DMS153 (cell line): ENCODE measurements around the gene MXI1.

ENCODE experiments used
- DNase-seq: peaks from one replicate; lab custom pipeline; 2025; lab: John Stamatoyannopoulos, UW

Gene MXI1

GRCh38 chr10:110274647-110275046 is 67.2 kb downstream of the MXI1 start:
- no peak for DNase-seq

- DNase-seq, result no peak
Measured at GRCh38 chr10:110275128-110275729, 67.8 kb downstream of the MXI1 start.

GRCh38 chr10:110276603-110277002 is 69.2 kb downstream of the MXI1 start:
- DNase-seq, result no peak

- DNase-seq, result no peak
Measured at GRCh38 chr10:110277591-110277990, 70.2 kb downstream of the MXI1 start.

GRCh38 chr10:110278562-110279406 is 71.4 kb downstream of the MXI1 start:
- no peak for DNase-seq

GRCh38 chr10:110279407-110279986 is 72.1 kb downstream of the MXI1 start:
- DNase-seq, result peak; percentile 11

GRCh38 chr10:110284262-110284661 is 76.9 kb downstream of the MXI1 start:
- no peak for DNase-seq

- DNase-seq, result no peak
Measured at GRCh38 chr10:110285501-110285900, 78.1 kb downstream of the MXI1 start.

- DNase-seq, result no peak
Measured at GRCh38 chr10:110286841-110287240, 79.4 kb downstream of the MXI1 start.

GRCh38 chr10:110296966-110297365 is 89.6 kb downstream of the MXI1 start:
- no peak for DNase-seq

GRCh38 chr10:110300486-110300986 is 93.1 kb downstream of the MXI1 start:
- DNase-seq, result no peak

- no peak for DNase-seq
Measured at GRCh38 chr10:110303681-110304080, 96.3 kb downstream of the MXI1 start.

- DNase-seq, result no peak
Measured at GRCh38 chr10:110304394-110304779, 97.0 kb downstream of the MXI1 start.

- peak; percentile 98 for DNase-seq
Measured at GRCh38 chr10:110304780-110305421, 97.5 kb downstream of the MXI1 start, which contains the start of gene SMNDC1. SMNDC1 (minus strand) TSS chr10:110304920; CDS start chr10:110303587, 1,333 bp downstream.

GRCh38 chr10:110305767-110306451 is 98.5 kb downstream of the MXI1 start:
- peak; percentile 64 for DNase-seq

GRCh38 chr10:110306452-110306768 is 99.0 kb downstream of the MXI1 start:
- DNase-seq, result no peak

GRCh38 chr10:110307805-110308204 is 100.4 kb downstream of the MXI1 start:
- no peak for DNase-seq

- DNase-seq, result no peak
Measured at GRCh38 chr10:110310741-110311140, 103.3 kb downstream of the MXI1 start.

GRCh38 chr10:110311357-110311949 is 104.0 kb downstream of the MXI1 start:
- DNase-seq, result peak; percentile 11

GRCh38 chr10:110312206-110312605 is 104.8 kb downstream of the MXI1 start:
- DNase-seq, result no peak

- no peak for DNase-seq
Measured at GRCh38 chr10:110313674-110314073, 106.3 kb downstream of the MXI1 start.
